Body of pancreas (tissue), 4 donors: ENCODE data around the gene NKD1.

Source experiments
- CTCF ChIP-seq, 7 experiments: fragments of 450-650 bp in 4 of 7; fragments of 200-600 bp in 3 of 7; sonication (generic) in 3 of 7; IDR thresholded peaks; one replicate each; pipeline ENCODE4 v1.5.1; 2016 to 2019; ENCODE audit warnings: antibody characterized with exemption in 7 of 7
- POLR2A ChIP-seq, 3 donors: fragments of 450-650 bp; IDR thresholded peaks; one replicate each; pipeline ENCODE4 v1.6.1; 2016; ENCODE audit warnings: antibody characterized with exemption in 3 of 3, mild to moderate bottlenecking in 2 of 3

- TF ChIP-seq CTCF (IDR thresholded peaks at IDR 0.05) = no peak
- TF ChIP-seq POLR2A (IDR thresholded peaks at IDR 0.05) = no peak
Observed at GRCh38 chr16:50692999-50693781, 145.0 kb downstream of the NKD1 start, which contains the start of gene NOD2.
